HEK293 (cell line): Measurements from ENCODE around the gene PRICKLE3.

Experiments
- CTCF ChIA-PET: fragments of 350-600 bp; formaldehyde crosslinking; extraction: SDS; loops from one replicate; lab custom pipeline; 2021; ENCODE audit warnings: antibody characterized with exemption; lab: Yijun Ruan, JAX
- POLR2A ChIA-PET: fragments of 300-600 bp; formaldehyde crosslinking; extraction: SDS; loops from one replicate; lab custom pipeline; 2020; ENCODE audit warnings: antibody characterized with exemption, inconsistent platforms; lab: Yijun Ruan, JAX
- H3K27ac ChIP-seq: fragments of 200-500 bp; sonication (Bioruptor generic); 2 replicates; pipeline ENCODE4 v1.5.1; 2014; ENCODE audit warnings: low read depth, low read length, control low read depth, inconsistent platforms; ENCODE audit errors: extremely low read depth
- H3K36me3 ChIP-seq, 2 experiments: fragments of 200-500 bp in 1 of 2; sonication (Bioruptor generic) in 1 of 2; 1 replicate in 1 of 2; 2 replicates in 1 of 2; pipeline ENCODE4 v1.5.1; 2014 to 2017; ENCODE audit warnings: inconsistent platforms in 2 of 2, low read length in 2 of 2; ENCODE audit not compliant: control insufficient read depth in 2 of 2, insufficient read depth in 1 of 2
- H3K4me1 ChIP-seq: fragments of 200-500 bp; sonication (Bioruptor generic); 2 replicates; pipeline ENCODE4 v1.5.1; 2014; ENCODE audit warnings: mild to moderate bottlenecking, low read length, inconsistent platforms; ENCODE audit not compliant: control insufficient read depth, insufficient read depth
- H3K4me3 ChIP-seq: 2 replicates; pipeline ENCODE4 v1.5.1; 2011; ENCODE audit warnings: low read depth, mild to moderate bottlenecking, control low read depth, low read length, moderate library complexity
- H3K9me3 ChIP-seq: fragments of 200-500 bp; sonication (Bioruptor generic); 2 replicates; pipeline ENCODE4 v1.5.1; 2014; ENCODE audit warnings: low read depth, low read length, inconsistent platforms; ENCODE audit not compliant: control insufficient read depth, insufficient read depth
- ATF2 ChIP-seq: fragments of 450-650 bp; formaldehyde crosslinking; IDR thresholded peaks from 2 replicates; pipeline ENCODE4 v1.5.1; 2016; ENCODE audit warnings: missing biosample characterization, missing genetic modification characterization, low read depth
- GLIS1 ChIP-seq: fragments of 450-650 bp; formaldehyde crosslinking; IDR thresholded peaks from 2 replicates; pipeline ENCODE4 v1.5.1; 2016; ENCODE audit warnings: missing biosample characterization, missing genetic modification characterization
- ZBTB8A ChIP-seq: fragments of 450-650 bp; formaldehyde crosslinking; IDR thresholded peaks from 2 replicates; pipeline ENCODE4 v1.5.1; 2016; ENCODE audit warnings: missing biosample characterization, missing genetic modification characterization
- ZFP37 ChIP-seq: fragments of 450-650 bp; formaldehyde crosslinking; IDR thresholded peaks from 2 replicates; pipeline ENCODE4 v1.5.1; 2016; ENCODE audit warnings: missing biosample characterization, missing genetic modification characterization
- ZNF133 ChIP-seq: fragments of 450-650 bp; formaldehyde crosslinking; IDR thresholded peaks from 2 replicates; pipeline ENCODE4 v1.5.1; 2016; ENCODE audit warnings: missing biosample characterization, missing genetic modification characterization
- ZNF140 ChIP-seq: fragments of 450-650 bp; formaldehyde crosslinking; IDR thresholded peaks from 2 replicates; pipeline ENCODE4 v1.5.1; 2016; ENCODE audit warnings: missing biosample characterization, missing genetic modification characterization
- ZNF211 ChIP-seq: fragments of 450-650 bp; formaldehyde crosslinking; IDR thresholded peaks from 2 replicates; pipeline ENCODE4 v1.5.1; 2016; ENCODE audit warnings: low read depth, missing biosample characterization, missing genetic modification characterization
- ZNF239 ChIP-seq: fragments of 450-650 bp; formaldehyde crosslinking; IDR thresholded peaks from 2 replicates; pipeline ENCODE4 v1.5.1; 2016; ENCODE audit warnings: missing biosample characterization, missing genetic modification characterization
- ZNF248 ChIP-seq: fragments of 450-650 bp; formaldehyde crosslinking; IDR thresholded peaks from 2 replicates; pipeline ENCODE4 v1.5.1; 2017; ENCODE audit warnings: missing biosample characterization, missing genetic modification characterization
- ZNF423 ChIP-seq: fragments of 450-650 bp; formaldehyde crosslinking; IDR thresholded peaks from 2 replicates; pipeline ENCODE4 v1.5.1; 2016; ENCODE audit warnings: missing biosample characterization, missing genetic modification characterization
- ZNF426 ChIP-seq: fragments of 450-650 bp; formaldehyde crosslinking; IDR thresholded peaks from 2 replicates; pipeline ENCODE4 v1.5.1; 2017; ENCODE audit warnings: missing biosample characterization, missing genetic modification characterization, mild to moderate bottlenecking, inconsistent platforms, moderate library complexity
- ZNF544 ChIP-seq: fragments of 450-650 bp; formaldehyde crosslinking; IDR thresholded peaks from 2 replicates; pipeline ENCODE4 v1.5.0; 2017; ENCODE audit warnings: missing biosample characterization, missing genetic modification characterization
- ZNF558 ChIP-seq: fragments of 450-650 bp; formaldehyde crosslinking; IDR thresholded peaks from 2 replicates; pipeline ENCODE4 v1.5.1; 2016; ENCODE audit warnings: missing biosample characterization, missing genetic modification characterization
- ZNF580 ChIP-seq: fragments of 450-650 bp; formaldehyde crosslinking; IDR thresholded peaks from 2 replicates; pipeline ENCODE4 v1.5.1; 2016; ENCODE audit warnings: missing biosample characterization, missing genetic modification characterization
- ZNF629 ChIP-seq: fragments of 450-650 bp; formaldehyde crosslinking; IDR thresholded peaks from 2 replicates; pipeline ENCODE4 v1.5.1; 2017; ENCODE audit warnings: missing biosample characterization, missing genetic modification characterization
- ZNF645 ChIP-seq: fragments of 450-650 bp; formaldehyde crosslinking; IDR thresholded peaks from 2 replicates; pipeline ENCODE4; 2016; ENCODE audit warnings: missing biosample characterization, missing genetic modification characterization
- ZNF660 ChIP-seq: fragments of 450-650 bp; IDR thresholded peaks from 2 replicates; pipeline ENCODE4 v1.5.1; 2018; ENCODE audit warnings: missing biosample characterization, mild to moderate bottlenecking, missing genetic modification characterization
- ZNF704 ChIP-seq: fragments of 450-650 bp; formaldehyde crosslinking; IDR thresholded peaks from 2 replicates; pipeline ENCODE4 v1.5.1; 2016; ENCODE audit warnings: missing biosample characterization, missing genetic modification characterization
- ZNF768 ChIP-seq: fragments of 450-650 bp; formaldehyde crosslinking; IDR thresholded peaks from 2 replicates; pipeline ENCODE4 v1.5.1; 2018; ENCODE audit warnings: missing biosample characterization, mild to moderate bottlenecking, missing genetic modification characterization
- ZNF777 ChIP-seq: fragments of 450-650 bp; formaldehyde crosslinking; IDR thresholded peaks from 2 replicates; pipeline ENCODE4 v1.5.1; 2017; ENCODE audit warnings: missing biosample characterization, missing genetic modification characterization, borderline replicate concordance

Gene PRICKLE3

GRCh38 chrX:49214996-49215526 is 28.9 kb upstream of the PRICKLE3 start (continued):
- no peak for TF ChIP-seq ZBTB8A (tag by site-specific recombination)
- no peak for TF ChIP-seq ZNF426 (tag by site-specific recombination)
- no peak for TF ChIP-seq ZNF660 (tag by site-specific recombination)

- ChIA-PET CTCF (interaction anchor here (0.5 kb wide), 1 partner anchor 655 kb away, joined by 3 read pairs; no protein-coding TSS in a partner anchor), POLR2A (no interaction called here)
- H3K9me3 ChIP-seq, result no peaks in the 10 kb centered on the region
- no peak overlapping the region for H3K4me3 ChIP-seq
- H3K36me3 ChIP-seq, result no peaks in the 10 kb centered on the region
- no peak overlapping the region for H3K27ac ChIP-seq
- H3K4me1 ChIP-seq, result no peaks in the 10 kb centered on the region
- TF ChIP-seq ZNF544 (tag by site-specific recombination) (no peak), ZNF248 (tag by site-specific recombination) (no peak), ZNF140 (tag by site-specific recombination) (no peak), ZNF580 (tag by site-specific recombination) (no peak), GLIS1 (tag by site-specific recombination) (no peak), ZNF704 (tag by site-specific recombination) (no peak), ZNF133 (no peak), ZNF558 (no peak), ZNF423 (tag by site-specific recombination) (no peak), ZNF777 (tag by site-specific recombination) (no peak), ZNF239 (tag by site-specific recombination) (no peak), ZNF211 (tag by site-specific recombination) (no peak), ZNF768 (tag by site-specific recombination) (no peak), ZNF645 (tag by site-specific recombination) (no peak), ZNF660 (tag by site-specific recombination) (no peak), ZNF629 (tag by site-specific recombination) (no peak)
- TF ChIP-seq, all 188 proteins: peak for 0
These were observed 28.2 kb upstream of the PRICKLE3 start for GRCh38 chrX:49214416-49214815.

GRCh38 chrX:49212861-49213260 is 26.7 kb upstream of the PRICKLE3 start:
- Histone ChIP-seq H3K9me3 (no peaks in the 10 kb centered on the region), H3K4me3 (no peak overlapping the region), H3K36me3 (no peaks in the 10 kb centered on the region), H3K27ac (no peak overlapping the region), H3K4me1 (no peaks in the 10 kb centered on the region)
- TF ChIP-seq ATF2 (peak; percentile 54; the same call in 1 of the 2 replicates), ZFP37 (tag by site-specific recombination) (no peak)
- ChIA-PET CTCF (interaction anchor here (0.7 to 0.9 kb wide), 2 partner anchors 20 to 27 kb away, joined by 3 to 4 read pairs; no protein-coding TSS in a partner anchor), POLR2A (no interaction called here)
